GM23338 (cell line): ENCODE data around the gene ILDR2. TPM values are rescaled to one million over a fixed set of nuclear protein-coding genes. Genes with fewer than 3 reads are reported as not detected.

Experiments used
- ATAC-seq: fragments of 200-7000 bp; cut with Tn5 transposase; 3 replicates; pipeline ENCODE4 v1.9.1; 2020
- DNase-seq: peaks from one replicate; pipeline ENCODE4 v3.0.0-alpha.2; 2015; ENCODE audit warnings: low spot score
- H2AFZ ChIP-seq: fragments of 200-600 bp; sonication (generic); 2 replicates; pipeline ENCODE4 v1.8.0; 2016; ENCODE audit warnings: antibody characterized with exemption, mild to moderate bottlenecking, moderate library complexity
- H3F3A ChIP-seq: fragments of 200-600 bp; sonication (generic); replicated peaks from 2 replicates; pipeline ENCODE4 v1.8.0; 2017; ENCODE audit warnings: antibody characterized with exemption, mixed run types, low read depth
- H3K27ac ChIP-seq: fragments of 200-600 bp; sonication (generic); 2 replicates; pipeline ENCODE4 v1.6.1; 2016; ENCODE audit warnings: low read depth
- H3K27me3 ChIP-seq: fragments of 200-600 bp; sonication (generic); 2 replicates; pipeline ENCODE4 v1.8.0; 2016; ENCODE audit warnings: mild to moderate bottlenecking, mixed run types, moderate library complexity; ENCODE audit not compliant: insufficient read depth
- H3K36me3 ChIP-seq: fragments of 200-600 bp; sonication (generic); 2 replicates; pipeline ENCODE4 v1.8.0; 2016; ENCODE audit warnings: mild to moderate bottlenecking; ENCODE audit not compliant: insufficient read depth
- H3K4me1 ChIP-seq: fragments of 200-600 bp; sonication (generic); 2 replicates; pipeline ENCODE4 v1.8.0; 2016; ENCODE audit warnings: mild to moderate bottlenecking, moderate library complexity; ENCODE audit not compliant: insufficient read depth
- H3K4me2 ChIP-seq: fragments of 200-600 bp; sonication (generic); 2 replicates; pipeline ENCODE4 v1.7.1; 2017; ENCODE audit warnings: mixed run types
- H3K4me3 ChIP-seq: fragments of 200-600 bp; sonication (generic); 2 replicates; pipeline ENCODE4 v1.6.1; 2016; ENCODE audit warnings: mixed run types
- H3K79me2 ChIP-seq: fragments of 200-600 bp; sonication (generic); replicated peaks from 2 replicates; pipeline ENCODE4 v1.8.0; 2017; ENCODE audit warnings: mild to moderate bottlenecking; ENCODE audit not compliant: insufficient read depth
- H3K9me2 ChIP-seq: fragments of 200-600 bp; sonication (generic); 2 replicates; pipeline ENCODE4 v1.8.0; 2017; ENCODE audit not compliant: insufficient read depth
- H4K20me1 ChIP-seq: fragments of 200-600 bp; sonication (generic); replicated peaks from 2 replicates; pipeline ENCODE4 v1.8.0; 2017; ENCODE audit warnings: mild to moderate bottlenecking; ENCODE audit not compliant: insufficient read depth
- H3K27ac Mint-ChIP-seq: 2 replicates; pipeline ENCODE4 v1.8.0; 2020; ENCODE audit warnings: inconsistent platforms, mild to moderate bottlenecking, moderate library complexity, mixed read lengths
- H3K27me3 Mint-ChIP-seq: 3 replicates; pipeline ENCODE4 v1.8.0; 2022; ENCODE audit warnings: low read depth, mild to moderate bottlenecking, moderate library complexity, mixed read lengths, inconsistent platforms; ENCODE audit not compliant: insufficient read depth, poor library complexity
- H3K36me3 Mint-ChIP-seq: 3 replicates; pipeline ENCODE4 v1.8.0; 2021; ENCODE audit warnings: low read depth, mild to moderate bottlenecking, inconsistent platforms, moderate library complexity, mixed read lengths
- H3K4me1 Mint-ChIP-seq: 3 replicates; pipeline ENCODE4 v1.8.0; 2020; ENCODE audit warnings: mild to moderate bottlenecking, inconsistent platforms, mixed read lengths
- H3K4me3 Mint-ChIP-seq: 3 replicates; pipeline ENCODE4 v1.8.0; 2021; ENCODE audit warnings: moderate library complexity, mild to moderate bottlenecking, inconsistent platforms, mixed read lengths
- H3K9me3 Mint-ChIP-seq: 3 replicates; pipeline ENCODE4 v1.8.0; 2020; ENCODE audit warnings: moderate library complexity, mild to moderate bottlenecking, inconsistent platforms, mixed read lengths
- CREB1 ChIP-seq: fragments of 250-450 bp; sonication (Bioruptor Pico); IDR thresholded peaks from 2 replicates; pipeline ENCODE4 v1.5.0; 2020; ENCODE audit warnings: low read depth, mild to moderate bottlenecking, moderate library complexity
- CTCF ChIP-seq, 2 experiments: fragments of 200-600 bp in 1 of 2; sonication (generic) in 1 of 2; conservative IDR thresholded peaks; 2 replicates each; pipeline versions ENCODE4 v1.5.1 to v1.6.1; 2016 to 2017; ENCODE audit warnings: antibody characterized with exemption in 2 of 2, low read depth in 2 of 2, mild to moderate bottlenecking in 2 of 2, moderate library complexity in 1 of 2
- EZH2 ChIP-seq: fragments of 200-600 bp; sonication (generic); IDR thresholded peaks from one replicate; pipeline ENCODE4 v1.8.0; 2017; ENCODE audit warnings: antibody characterized with exemption, mild to moderate bottlenecking, low read depth; ENCODE audit not compliant: unreplicated experiment
- EZH2phosphoT487 ChIP-seq: fragments of 200-600 bp; sonication (generic); IDR thresholded peaks from one replicate; pipeline ENCODE4 v1.8.1; 2018; ENCODE audit warnings: antibody characterized with exemption; ENCODE audit not compliant: unreplicated experiment
- JUNB ChIP-seq: IDR thresholded peaks from one replicate; pipeline ENCODE4 v1.6.1; 2016; ENCODE audit warnings: antibody characterized with exemption; ENCODE audit not compliant: unreplicated experiment
- NANOG ChIP-seq: IDR thresholded peaks from 2 replicates; pipeline ENCODE4 v1.6.1; 2016; ENCODE audit warnings: antibody characterized with exemption, borderline replicate concordance
- POLR2AphosphoS5 ChIP-seq: IDR thresholded peaks from 2 replicates; pipeline ENCODE4 v1.6.1; 2016; ENCODE audit warnings: antibody characterized with exemption, low read depth
- STAT1 ChIP-seq: IDR thresholded peaks from one replicate; pipeline ENCODE4 v1.6.1; 2016; ENCODE audit warnings: antibody characterized with exemption; ENCODE audit not compliant: unreplicated experiment
- ZNF114 ChIP-seq: fragments of 250-450 bp; sonication (Bioruptor Pico); IDR thresholded peaks from 2 replicates; pipeline ENCODE4 v1.5.0; 2020; ENCODE audit warnings: mild to moderate bottlenecking, moderate library complexity
- ZNF331 ChIP-seq: fragments of 250-450 bp; sonication (Bioruptor Pico); IDR thresholded peaks from 2 replicates; pipeline ENCODE4 v1.5.0; 2020; ENCODE audit warnings: low read depth, mild to moderate bottlenecking, moderate library complexity
- ZNF462 ChIP-seq: fragments of 250-450 bp; sonication (Bioruptor Pico); IDR thresholded peaks from 2 replicates; pipeline ENCODE4 v1.5.0; 2020; ENCODE audit warnings: mild to moderate bottlenecking, moderate library complexity
- polyA plus RNA-seq: library from polyadenylated mRNA; unstranded; fragments of >200 nt; fragmentation: Nextera tagmentation; extraction: Ambion mirVana; gene quantifications from 2 replicates; pipeline ENCODE4 v1.2.1, GENCODE V29; 2016
- total RNA-seq: library from RNA; depleted of rRNA; stranded (reverse); fragments of >200 nt; shearing (Covaris generic); gene quantifications from 2 replicates; pipeline ENCODE4 v1.2.3, GENCODE V29; 2014
- TF ChIP-seq, protein P1 (sequence below): IDR thresholded peaks from one replicate; pipeline ENCODE4 v1.6.1; 2018; ENCODE audit warnings: antibody characterized with exemption; ENCODE audit not compliant: unreplicated experiment
- TF ChIP-seq, protein P2 (sequence below): IDR thresholded peaks from 2 replicates; pipeline ENCODE4 v1.6.1; 2016; ENCODE audit warnings: antibody characterized with exemption

Gene ILDR2
- total and polyA plus RNA-seq, 2 experiments from 2014 or later: 0.27 to 2.4 TPM

- no peak overlapping the region for H3K27ac ChIP-seq
- peaks cover 60% of the 10 kb centered on the region for H3K27me3 ChIP-seq
- peak overlapping the region; percentile 40; the same call in 1 of the 2 replicates for H3K4me2 ChIP-seq
- Mint-ChIP-seq H3K4me3 (no peak overlapping the region), H3K27me3 (peaks cover 51% of the 10 kb centered on the region), H3K4me1 (peaks cover 25% of the 10 kb centered on the region), H3K36me3 (no peaks in the 10 kb centered on the region; the same call in 2 of the 3 replicates), H3K27ac (no peak overlapping the region), H3K9me3 (no peaks in the 10 kb centered on the region)
- TF ChIP-seq ZNF462 (CRISPR knock-in tag) (no peak), POLR2AphosphoS5 (no peak), EZH2 (no peak), CTCF (conservative IDR thresholded peaks at IDR 0.05; ENCODE audit: low read depth in 2 of 2) (no peak), NANOG (no peak), CREB1 (CRISPR knock-in tag) (no peak), ZNF114 (CRISPR knock-in tag) (no peak), JUNB (no peak), STAT1 (no peak), ZNF331 (CRISPR knock-in tag) (no peak), EZH2phosphoT487 (no peak)
- TF ChIP-seq, protein P1, sequence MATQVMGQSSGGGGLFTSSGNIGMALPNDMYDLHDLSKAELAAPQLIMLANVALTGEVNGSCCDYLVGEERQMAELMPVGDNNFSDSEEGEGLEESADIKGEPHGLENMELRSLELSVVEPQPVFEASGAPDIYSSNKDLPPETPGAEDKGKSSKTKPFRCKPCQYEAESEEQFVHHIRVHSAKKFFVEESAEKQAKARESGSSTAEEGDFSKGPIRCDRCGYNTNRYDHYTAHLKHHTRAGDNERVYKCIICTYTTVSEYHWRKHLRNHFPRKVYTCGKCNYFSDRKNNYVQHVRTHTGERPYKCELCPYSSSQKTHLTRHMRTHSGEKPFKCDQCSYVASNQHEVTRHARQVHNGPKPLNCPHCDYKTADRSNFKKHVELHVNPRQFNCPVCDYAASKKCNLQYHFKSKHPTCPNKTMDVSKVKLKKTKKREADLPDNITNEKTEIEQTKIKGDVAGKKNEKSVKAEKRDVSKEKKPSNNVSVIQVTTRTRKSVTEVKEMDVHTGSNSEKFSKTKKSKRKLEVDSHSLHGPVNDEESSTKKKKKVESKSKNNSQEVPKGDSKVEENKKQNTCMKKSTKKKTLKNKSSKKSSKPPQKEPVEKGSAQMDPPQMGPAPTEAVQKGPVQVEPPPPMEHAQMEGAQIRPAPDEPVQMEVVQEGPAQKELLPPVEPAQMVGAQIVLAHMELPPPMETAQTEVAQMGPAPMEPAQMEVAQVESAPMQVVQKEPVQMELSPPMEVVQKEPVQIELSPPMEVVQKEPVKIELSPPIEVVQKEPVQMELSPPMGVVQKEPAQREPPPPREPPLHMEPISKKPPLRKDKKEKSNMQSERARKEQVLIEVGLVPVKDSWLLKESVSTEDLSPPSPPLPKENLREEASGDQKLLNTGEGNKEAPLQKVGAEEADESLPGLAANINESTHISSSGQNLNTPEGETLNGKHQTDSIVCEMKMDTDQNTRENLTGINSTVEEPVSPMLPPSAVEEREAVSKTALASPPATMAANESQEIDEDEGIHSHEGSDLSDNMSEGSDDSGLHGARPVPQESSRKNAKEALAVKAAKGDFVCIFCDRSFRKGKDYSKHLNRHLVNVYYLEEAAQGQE: no peak
- TF ChIP-seq, protein P2, sequence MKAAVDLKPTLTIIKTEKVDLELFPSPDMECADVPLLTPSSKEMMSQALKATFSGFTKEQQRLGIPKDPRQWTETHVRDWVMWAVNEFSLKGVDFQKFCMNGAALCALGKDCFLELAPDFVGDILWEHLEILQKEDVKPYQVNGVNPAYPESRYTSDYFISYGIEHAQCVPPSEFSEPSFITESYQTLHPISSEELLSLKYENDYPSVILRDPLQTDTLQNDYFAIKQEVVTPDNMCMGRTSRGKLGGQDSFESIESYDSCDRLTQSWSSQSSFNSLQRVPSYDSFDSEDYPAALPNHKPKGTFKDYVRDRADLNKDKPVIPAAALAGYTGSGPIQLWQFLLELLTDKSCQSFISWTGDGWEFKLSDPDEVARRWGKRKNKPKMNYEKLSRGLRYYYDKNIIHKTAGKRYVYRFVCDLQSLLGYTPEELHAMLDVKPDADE: no peak
- ATAC-seq: no peak
- no peaks in the 10 kb centered on the region for H3K36me3 ChIP-seq
- H3K9me2 ChIP-seq: no peaks in the 10 kb centered on the region
- no peak for DNase-seq
- H3K4me1 ChIP-seq: peaks cover 27% of the 10 kb centered on the region
- H3K4me3 ChIP-seq: no peak overlapping the region
- peak overlapping the region; percentile 52; the same call in 1 of the 2 replicates for H2AFZ ChIP-seq
- no peaks in the 10 kb centered on the region; the same call in 1 of the 2 replicates for H3F3A ChIP-seq
- no peaks in the 10 kb centered on the region for H4K20me1 ChIP-seq
- H3K79me2 ChIP-seq: no peaks in the 10 kb centered on the region
These were observed 2.5 kb downstream of the ILDR2 start for GRCh38 chr1:166972826-166973225.
